B cell (primary cell): ENCODE results near the gene NDUFA6. TPM values are rescaled to one million over a fixed set of nuclear protein-coding genes. Genes with fewer than 3 reads are reported as not detected.
A peak's percentile ranks its signal among the peaks of the same experiment; 100 is the strongest.
"Not testable (repeated sequence)": the region's sequence is repeated elsewhere in the genome, so short reads cannot be mapped to it uniquely, and the experiment has no call there.

Experiments used
- ATAC-seq: fragments of 200-7000 bp; cut with Tn5 transposase; one replicate; pipeline ENCODE4 v1.10.0; 2021; ENCODE audit warnings: low read depth, mild to moderate bottlenecking, moderate number of reproducible peaks, moderate library complexity
- CTCF ChIA-PET: fragments of 350-600 bp; sonication (Branson Sonifier 250); formaldehyde crosslinking; loops from one replicate; lab custom pipeline; 2021; ENCODE audit warnings: antibody characterized with exemption, inconsistent platforms; lab: Charles Lee
- POLR2A ChIA-PET: fragments of 350-600 bp; sonication (Branson Sonifier 250); formaldehyde crosslinking; loops from one replicate; lab custom pipeline; 2021; ENCODE audit warnings: antibody characterized with exemption; lab: Charles Lee
- DNase-seq: peaks from one replicate; pipeline ENCODE4 v3.0.0; 2013
- H2AFZ ChIP-seq: 2 replicates; pipeline ENCODE4 v1.6.1; 2012; ENCODE audit warnings: mild to moderate bottlenecking, low read depth, low read length; ENCODE audit not compliant: insufficient read depth, poor library complexity, severe bottlenecking
- H3K27ac ChIP-seq, 2 donors: 1 replicate in 1 of 2; 2 replicates in 1 of 2; pipeline ENCODE4 v1.5.1; 2012 to 2013; ENCODE audit warnings: low read length in 2 of 2, mild to moderate bottlenecking in 2 of 2, moderate library complexity in 1 of 2
- H3K27me3 ChIP-seq, 4 experiments: fragments of 200-600 bp in 1 of 4; sonication (generic) in 1 of 4; replicated peaks in 1 of 4; 1 replicate in 2 of 4; 2 replicates in 2 of 4; pipeline versions ENCODE4 v1.6.1 to v1.7.0; 2013 to 2016; ENCODE audit warnings: low read length in 3 of 4, mild to moderate bottlenecking in 2 of 4, mixed read lengths in 1 of 4, moderate library complexity in 1 of 4; ENCODE audit not compliant: insufficient read depth in 4 of 4, control insufficient read depth in 3 of 4; ENCODE audit errors: control extremely low read depth in 1 of 4
- H3K36me3 ChIP-seq, 2 experiments: replicated peaks in 1 of 2; 1 replicate in 1 of 2; 2 replicates in 1 of 2; pipeline versions ENCODE4 v1.6.1 to v1.7.1; 2013; ENCODE audit warnings: low read length in 1 of 2; ENCODE audit not compliant: insufficient read depth in 2 of 2, control insufficient read depth in 1 of 2; ENCODE audit errors: control extremely low read depth in 1 of 2, extremely low read depth in 1 of 2
- H3K4me1 ChIP-seq, 2 donors: fragments of 200-600 bp in 1 of 2; sonication (generic) in 1 of 2; 1 replicate in 1 of 2; 2 replicates in 1 of 2; pipeline versions ENCODE4 v1.5.1 to v1.6.1; 2013 to 2017; ENCODE audit warnings: low read length in 2 of 2; ENCODE audit not compliant: control insufficient read depth in 2 of 2, insufficient read depth in 2 of 2
- H3K4me2 ChIP-seq: replicated peaks from 2 replicates; pipeline ENCODE3; 2012; ENCODE audit warnings: mild to moderate bottlenecking, low read depth, low read length; ENCODE audit not compliant: poor library complexity, severe bottlenecking
- H3K4me3 ChIP-seq, 5 experiments: fragments of 200-600 bp in 1 of 5; sonication (generic) in 1 of 5; 1 replicate in 3 of 5; 2 replicates in 2 of 5; pipeline versions ENCODE4 v1.5.1 to v1.7.0; 2011 to 2016; ENCODE audit warnings: low read length in 4 of 5, mild to moderate bottlenecking in 4 of 5, low read depth in 2 of 5, control low read depth in 1 of 5, moderate library complexity in 1 of 5; ENCODE audit not compliant: insufficient read depth in 1 of 5; ENCODE audit errors: control extremely low read depth in 1 of 5, extremely low read depth in 1 of 5
- H3K79me2 ChIP-seq: fragments of 200-600 bp; sonication (generic); one replicate; pipeline ENCODE4 v1.6.0; 2016; ENCODE audit warnings: low read length; ENCODE audit not compliant: control insufficient read depth, insufficient read depth
- H3K9ac ChIP-seq: fragments of 200-600 bp; sonication (generic); 2 replicates; pipeline ENCODE4 v1.6.1; 2017; ENCODE audit warnings: mild to moderate bottlenecking, low read length, moderate library complexity
- H3K9me3 ChIP-seq, 3 donors: one replicate each; pipeline versions ENCODE4 v1.6.1 to v1.7.1; 2013; ENCODE audit warnings: low read length in 2 of 3; ENCODE audit not compliant: control insufficient read depth in 2 of 3, insufficient read depth in 1 of 3; ENCODE audit errors: control extremely low read depth in 1 of 3
- H4K20me1 ChIP-seq: 2 replicates; pipeline ENCODE4 v1.6.0; 2012; ENCODE audit warnings: mild to moderate bottlenecking, low read length; ENCODE audit not compliant: insufficient read depth, control insufficient read depth, poor library complexity, severe bottlenecking
- H3K27ac Mint-ChIP-seq: one replicate; pipeline ENCODE4 v1.8.0; 2021; ENCODE audit warnings: mixed read lengths
- H3K27me3 Mint-ChIP-seq: one replicate; pipeline ENCODE4 v1.8.0; 2021; ENCODE audit warnings: mixed read lengths
- H3K4me1 Mint-ChIP-seq: one replicate; pipeline ENCODE4 v1.8.0; 2021; ENCODE audit warnings: mixed read lengths
- H3K4me3 Mint-ChIP-seq: one replicate; pipeline ENCODE4 v1.8.0; 2021; ENCODE audit warnings: mixed read lengths
- H3K9me3 Mint-ChIP-seq: one replicate; pipeline ENCODE4 v1.8.0; 2022; ENCODE audit warnings: mixed read lengths; ENCODE audit not compliant: insufficient read depth
- EZH2 ChIP-seq: IDR thresholded peaks from 2 replicates; pipeline ENCODE4 v1.6.1; 2012; ENCODE audit warnings: borderline replicate concordance, low read depth, mild to moderate bottlenecking, moderate library complexity, low read length; ENCODE audit not compliant: insufficient read depth, poor library complexity, severe bottlenecking
- WGBS: methylation state at CpG from one replicate; pipeline ENCODE4 v1.1.5; 2013; ENCODE audit warnings: missing lambda C conversion rate; ENCODE audit not compliant: insufficient coverage; 5-methylcytosine and 5-hydroxymethylcytosine counted together
- intact Hi-C: fragments of 100-400 bp; cut with micrococcal nuclease; formaldehyde crosslinking; loops from one replicate; pipeline ENCODE4 v1.10.0; 2022
- polyA plus RNA-seq: library from polyadenylated mRNA; depleted of rRNA; stranded (reverse); fragments of >200 nt; gene quantifications from 2 replicates; pipeline ENCODE4 v1.2.3, GENCODE V29; 2012
- total RNA-seq, 2 donors: library from RNA; stranded (reverse); fragments of 120-200 nt in 1 of 2; gene quantifications; 1 replicate in 1 of 2; 2 replicates in 1 of 2; pipeline versions ENCODE4 v1.2.3 to v1.2.4, GENCODE V29; 2013 to 2022
- TF ChIP-seq, protein P1 (sequence below): fragments of 200-600 bp; IDR thresholded peaks from one replicate; pipeline ENCODE4 v1.8.0; 2022; ENCODE audit warnings: antibody characterized with exemption, mild to moderate bottlenecking

The NDUFA6 gene
- total and polyA plus RNA-seq, 2 donors (not counting 1 experiment from before 2014, with no cell fraction given), result 26.2 to 47.8 TPM

DNA sequence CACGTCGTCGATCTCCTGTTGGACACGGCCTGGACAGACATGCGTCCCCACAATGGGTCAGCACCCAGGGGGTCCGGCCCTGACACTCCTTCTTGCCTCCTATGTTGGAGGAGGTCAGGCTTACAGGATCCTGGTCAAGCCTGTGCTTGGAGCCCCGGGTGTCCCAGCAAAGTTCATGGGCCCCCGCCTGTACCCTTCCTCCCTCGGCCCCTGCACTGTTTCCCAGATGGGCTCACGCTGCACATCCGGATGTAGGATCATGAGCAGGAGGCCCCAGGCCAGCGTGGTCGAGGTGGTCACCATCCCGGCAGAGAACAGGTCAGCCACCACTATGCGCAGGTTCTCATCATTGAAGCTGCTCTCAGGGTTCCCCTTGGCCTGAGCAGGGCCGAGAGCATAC lies 37.0 kb upstream of the NDUFA6 start:
- Histone ChIP-seq H3K27ac (no peak overlapping the region), H3K4me2 (no peak overlapping the region), H2AFZ (no peak overlapping the region), H4K20me1 (no peaks in the 10 kb centered on the region), H3K9ac (no peak overlapping the region), H3K4me3 (no peak overlapping the region), H3K4me1 (no peaks in the 10 kb centered on the region), H3K79me2 (no peaks in the 10 kb centered on the region), H3K36me3 (no peaks in the 10 kb centered on the region), H3K27me3 (no peaks in the 10 kb centered on the region), H3K9me3 (no peaks in the 10 kb centered on the region)
- CTCF ChIA-PET, result no interaction called here
- Mint-ChIP-seq H3K27ac (no peak overlapping the region), H3K27me3 (no peaks in the 10 kb centered on the region), H3K4me3 (no peak overlapping the region), H3K4me1 (no peaks in the 10 kb centered on the region), H3K9me3 (no peaks in the 10 kb centered on the region)
- intact Hi-C loops, result no loop called here
- TF ChIP-seq EZH2, result no peak
- TF ChIP-seq, protein P1, sequence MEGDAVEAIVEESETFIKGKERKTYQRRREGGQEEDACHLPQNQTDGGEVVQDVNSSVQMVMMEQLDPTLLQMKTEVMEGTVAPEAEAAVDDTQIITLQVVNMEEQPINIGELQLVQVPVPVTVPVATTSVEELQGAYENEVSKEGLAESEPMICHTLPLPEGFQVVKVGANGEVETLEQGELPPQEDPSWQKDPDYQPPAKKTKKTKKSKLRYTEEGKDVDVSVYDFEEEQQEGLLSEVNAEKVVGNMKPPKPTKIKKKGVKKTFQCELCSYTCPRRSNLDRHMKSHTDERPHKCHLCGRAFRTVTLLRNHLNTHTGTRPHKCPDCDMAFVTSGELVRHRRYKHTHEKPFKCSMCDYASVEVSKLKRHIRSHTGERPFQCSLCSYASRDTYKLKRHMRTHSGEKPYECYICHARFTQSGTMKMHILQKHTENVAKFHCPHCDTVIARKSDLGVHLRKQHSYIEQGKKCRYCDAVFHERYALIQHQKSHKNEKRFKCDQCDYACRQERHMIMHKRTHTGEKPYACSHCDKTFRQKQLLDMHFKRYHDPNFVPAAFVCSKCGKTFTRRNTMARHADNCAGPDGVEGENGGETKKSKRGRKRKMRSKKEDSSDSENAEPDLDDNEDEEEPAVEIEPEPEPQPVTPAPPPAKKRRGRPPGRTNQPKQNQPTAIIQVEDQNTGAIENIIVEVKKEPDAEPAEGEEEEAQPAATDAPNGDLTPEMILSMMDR, result no peak
- ATAC-seq (no peak), DNase-seq (no peak)
- POLR2A ChIA-PET, result no interaction called here
- 97% methylated on average over 16 of the region's 16 CpGs for WGBS

GRCh38 chr22:42123529-42123928 lies 33.0 kb upstream of the NDUFA6 start:
- H3K27me3 ChIP-seq, H3K9me3 ChIP-seq, CTCF ChIA-PET, H4K20me1 ChIP-seq, intact Hi-C loops, H3K4me3 Mint-ChIP-seq, H3K27ac Mint-ChIP-seq, H3K4me2 ChIP-seq, H3K79me2 ChIP-seq, H3K9me3 Mint-ChIP-seq, H3K9ac ChIP-seq, H3K27me3 Mint-ChIP-seq, H2AFZ ChIP-seq, ATAC-seq, DNase-seq, POLR2A ChIA-PET, H3K36me3 ChIP-seq, H3K27ac ChIP-seq, H3K4me3 ChIP-seq: not testable (repeated sequence)
- H3K4me1 Mint-ChIP-seq, result peaks cover 20% of the 10 kb centered on the region
- no CpG with 5 or more reads among the region's 4 CpGs for WGBS
- peaks cover 15 to 16% of the 10 kb centered on the region in 2 donors for H3K4me1 ChIP-seq

GRCh38 chr22:42120231-42121021 lies 29.9 kb upstream of the NDUFA6 start:
- WGBS, result 7% methylated on average over 12 of the region's 15 CpGs
- H3K27me3 ChIP-seq, H2AFZ ChIP-seq, H4K20me1 ChIP-seq, H3K79me2 ChIP-seq, CTCF ChIA-PET, DNase-seq, intact Hi-C loops, H3K36me3 ChIP-seq, H3K27me3 Mint-ChIP-seq, POLR2A ChIA-PET, H3K9me3 Mint-ChIP-seq, H3K27ac ChIP-seq: not testable (repeated sequence)
- H3K9ac ChIP-seq, result peak overlapping the region; percentile 27
- peaks cover 0 to 12% (median 1%) of the 10 kb centered on the region in 3 donors for H3K9me3 ChIP-seq
- Mint-ChIP-seq H3K4me1 (peaks cover 20% of the 10 kb centered on the region), H3K27ac (peak overlapping the region; percentile 1), H3K4me3 (peak overlapping the region; percentile 59)
- H3K4me2 ChIP-seq, result peak overlapping the region; percentile 61
- H3K4me3 ChIP-seq, result peak overlapping the region in 1 of 5 experiments; percentile 5
- peak; percentile 21 for ATAC-seq
- H3K4me1 ChIP-seq, result peaks cover 15 to 16% of the 10 kb centered on the region in 2 donors
